ENCODE results near the gene PLET1. TPM values are rescaled to one million over a fixed set of nuclear protein-coding genes. Genes with fewer than 3 reads are reported as not detected.

The PLET1 gene
- total and polyA plus RNA-seq, 12 donors: not detected

DNA sequence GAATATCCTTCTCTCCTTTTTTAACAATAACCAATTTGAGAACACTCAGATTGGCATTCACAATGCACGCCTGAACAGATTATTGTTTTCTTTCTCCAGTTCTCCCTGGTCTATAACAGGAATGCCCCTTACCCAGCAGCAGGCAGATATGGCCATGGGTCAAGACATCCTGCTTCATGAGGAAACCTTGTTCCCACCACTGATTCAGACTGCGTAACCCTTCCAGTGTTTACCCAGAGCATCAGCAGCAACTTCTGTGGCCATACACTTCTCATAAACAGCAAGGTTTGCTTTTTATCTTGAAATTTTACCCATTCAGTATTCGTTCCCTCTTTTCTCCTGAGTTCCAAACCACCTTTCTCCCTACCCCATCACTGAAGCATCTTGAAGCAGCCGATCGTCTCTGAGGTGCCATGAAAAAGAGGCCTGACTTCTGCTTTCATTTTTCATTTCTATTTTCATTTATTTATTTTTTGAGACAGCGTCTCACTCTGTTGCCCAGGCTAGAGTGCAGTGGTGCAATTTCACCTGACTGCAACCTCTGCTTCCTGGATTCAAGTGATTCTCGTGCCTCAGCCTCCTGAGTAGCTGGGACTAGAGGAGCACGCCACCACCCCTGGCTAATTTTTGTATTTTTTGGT is 24.8 kb downstream of the PLET1 start:
- no peak overlapping the region for H3K4me3 ChIP-seq
- DNase-seq (no peak), ATAC-seq (no peak)
- H3K4me1 ChIP-seq: peaks cover 0 to 2% (median 0%) of the 10 kb centered on the region in 9 donors
- H3K9me3 ChIP-seq: no peaks in the 10 kb centered on the region
- intact Hi-C loops (cut with DNase I): no loop called here
- H3K36me3 ChIP-seq: peaks cover 0 to 98% (median 32%) of the 10 kb centered on the region in 9 donors
- H3K27ac ChIP-seq: no peak overlapping the region
- TF ChIP-seq CTCF (IDR thresholded peaks at IDR 0.05): no peak
- H3K27me3 ChIP-seq: no peaks in the 10 kb centered on the region
- 96 to 97% methylated on average over 8 of the region's 8 CpGs for WGBS, 2 donors

GRCh38 chr11:112231952-112232351 is 28.7 kb downstream of the PLET1 start:
- ATAC-seq: no peak
- Histone ChIP-seq H3K27me3 (no peaks in the 10 kb centered on the region), H3K27ac (no peak overlapping the region), H3K9me3 (no peaks in the 10 kb centered on the region), H3K36me3 (peaks cover 0 to 85% (median 29%) of the 10 kb centered on the region in 9 donors), H3K4me3 (no peak overlapping the region), H3K4me1 (peaks cover 4 to 21% (median 9%) of the 10 kb centered on the region in 9 donors)
- TF ChIP-seq CTCF (IDR thresholded peaks at IDR 0.05): no peak
- WGBS, 2 donors: 71 to 80% methylated on average over 2 of the region's 2 CpGs
- intact Hi-C loops (cut with DNase I): no loop called here
- no peak for DNase-seq

- no peak for TF ChIP-seq CTCF (IDR thresholded peaks at IDR 0.05)
- ATAC-seq (no peak), DNase-seq (no peak)
- Histone ChIP-seq H3K27me3 (no peaks in the 10 kb centered on the region), H3K4me3 (no peak overlapping the region), H3K36me3 (peaks cover 0 to 64% (median 16%) of the 10 kb centered on the region in 9 donors), H3K9me3 (no peaks in the 10 kb centered on the region), H3K4me1 (peaks cover 4 to 30% (median 9%) of the 10 kb centered on the region in 9 donors), H3K27ac (no peak overlapping the region)
- 58 to 76% methylated on average over 3 of the region's 3 CpGs for WGBS, 2 donors
- intact Hi-C loops (cut with DNase I): loop anchor here in 2 of 10 donors (10.0 kb wide), 2 partner anchors 1055 to 1065 kb away; no protein-coding TSS in a partner anchor
Observed at GRCh38 chr11:112229746-112230433, 30.8 kb downstream of the PLET1 start.

DNA sequence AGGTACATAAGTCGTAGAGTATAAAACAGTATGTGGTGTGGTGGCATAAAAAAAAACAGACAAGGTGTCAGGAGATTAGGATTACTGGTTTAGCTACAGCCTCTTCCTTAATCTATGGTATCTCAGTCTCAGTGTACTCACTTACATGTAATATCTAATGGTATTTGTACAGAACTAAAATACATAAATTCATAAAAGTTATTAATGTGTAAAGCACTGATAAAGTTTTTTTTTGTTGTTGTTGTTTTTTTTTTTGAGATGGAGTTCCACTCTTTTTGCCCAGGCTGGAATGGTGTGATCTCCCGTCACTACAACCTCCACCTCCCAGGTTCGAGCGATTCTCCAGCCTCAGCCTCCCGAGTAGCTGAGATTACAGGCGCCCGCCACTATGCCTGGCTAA is 31.5 kb downstream of the PLET1 start:
- no peak overlapping the region for H3K4me3 ChIP-seq
- no peaks in the 10 kb centered on the region for H3K27me3 ChIP-seq
- ATAC-seq: no peak
- intact Hi-C loops (cut with DNase I): loop anchor here in 2 of 10 donors (10.0 kb wide), 2 partner anchors 1056 to 1066 kb away; no protein-coding TSS in a partner anchor
- no peaks in the 10 kb centered on the region for H3K9me3 ChIP-seq
- WGBS, 2 donors: 94 to 98% methylated on average over 7 of the region's 7 CpGs
- TF ChIP-seq CTCF (IDR thresholded peaks at IDR 0.05): no peak
- H3K27ac ChIP-seq: no peak overlapping the region
- peaks cover 0 to 57% (median 14%) of the 10 kb centered on the region in 9 donors for H3K36me3 ChIP-seq
- H3K4me1 ChIP-seq: peaks cover 4 to 30% (median 9%) of the 10 kb centered on the region in 9 donors
- DNase-seq: no peak

All from heart right ventricle (tissue), 16 donors.